Liver (tissue), 3 donors: ENCODE results near the gene B3GALT2.

Experiments
- ATF3 ChIP-seq: IDR thresholded peaks from 2 replicates; pipeline ENCODE4 v1.6.1; 2016; ENCODE audit warnings: antibody characterized with exemption
- EGR1 ChIP-seq, 2 donors: IDR thresholded peaks; 2 replicates each; pipeline ENCODE4 v1.6.1; 2016 to 2018; ENCODE audit warnings: antibody characterized with exemption in 2 of 2, low read depth in 2 of 2
- JUND ChIP-seq, 2 donors: IDR thresholded peaks; 2 replicates each; pipeline ENCODE4 v1.6.1; 2016; ENCODE audit warnings: antibody characterized with exemption in 2 of 2
- MAX ChIP-seq: IDR thresholded peaks from 2 replicates; pipeline ENCODE4 v1.6.1; 2016; ENCODE audit warnings: antibody characterized with exemption
- RAD21 ChIP-seq, 2 donors: IDR thresholded peaks; 2 replicates each; pipeline ENCODE4 v1.6.1; 2016; ENCODE audit warnings: antibody characterized with exemption in 2 of 2, mild to moderate bottlenecking in 2 of 2
- RXRA ChIP-seq, 2 donors: IDR thresholded peaks; 2 replicates each; pipeline ENCODE4 v1.6.1; 2017 to 2018; ENCODE audit warnings: antibody characterized with exemption in 2 of 2, mild to moderate bottlenecking in 1 of 2
- SP1 ChIP-seq: IDR thresholded peaks from 2 replicates; pipeline ENCODE4 v1.6.1; 2018; ENCODE audit warnings: antibody characterized with exemption, mild to moderate bottlenecking
- YY1 ChIP-seq: IDR thresholded peaks from 2 replicates; pipeline ENCODE4 v1.6.1; 2016; ENCODE audit warnings: antibody characterized with exemption, mild to moderate bottlenecking
- TF ChIP-seq, protein P1 (sequence below): fragments of 150-350 bp; IDR thresholded peaks from 2 replicates; pipeline ENCODE4 v1.5.1; 2017; ENCODE audit warnings: improper control_type of control experiment, low read depth, low read length; ENCODE audit not compliant: missing input control
- TF ChIP-seq, protein P2 (sequence below): IDR thresholded peaks from 2 replicates; pipeline ENCODE4 v1.6.1; 2016; ENCODE audit warnings: antibody characterized with exemption, mild to moderate bottlenecking
- TF ChIP-seq, protein P3 (sequence below): IDR thresholded peaks from 2 replicates; pipeline ENCODE4 v1.6.1; 2016; ENCODE audit warnings: antibody characterized with exemption
- donor health status: healthy.
- donor health status: healthy.

DNA sequence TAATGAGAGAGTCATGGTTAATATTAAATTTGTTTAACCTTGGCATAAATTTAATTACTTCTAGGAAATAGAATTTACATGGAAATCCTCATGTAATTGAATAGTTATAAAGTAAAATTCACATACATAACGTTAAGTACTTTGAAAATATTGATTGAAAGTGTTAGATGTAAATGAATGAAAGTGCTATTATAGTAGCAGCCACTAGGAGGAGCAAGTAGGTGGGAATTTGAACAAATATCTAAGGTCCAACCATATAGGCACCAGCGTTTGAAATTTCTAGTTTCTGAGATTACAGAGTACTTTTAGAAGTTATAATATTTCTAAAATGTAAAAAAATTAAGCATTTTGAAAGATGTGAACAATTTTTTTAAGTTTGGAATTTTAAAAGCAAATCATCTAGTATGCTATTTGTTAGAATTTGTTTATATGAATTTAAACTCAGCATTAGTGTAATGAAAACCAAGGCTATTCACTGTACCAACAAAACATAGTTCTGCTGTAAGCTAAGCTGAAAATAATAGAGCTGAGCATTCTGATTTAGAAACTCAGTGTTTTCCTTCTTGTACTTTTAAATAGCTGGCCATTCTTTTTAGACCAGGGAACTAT is 3.3 kb downstream of the B3GALT2 start:
- TF ChIP-seq, protein P1, sequence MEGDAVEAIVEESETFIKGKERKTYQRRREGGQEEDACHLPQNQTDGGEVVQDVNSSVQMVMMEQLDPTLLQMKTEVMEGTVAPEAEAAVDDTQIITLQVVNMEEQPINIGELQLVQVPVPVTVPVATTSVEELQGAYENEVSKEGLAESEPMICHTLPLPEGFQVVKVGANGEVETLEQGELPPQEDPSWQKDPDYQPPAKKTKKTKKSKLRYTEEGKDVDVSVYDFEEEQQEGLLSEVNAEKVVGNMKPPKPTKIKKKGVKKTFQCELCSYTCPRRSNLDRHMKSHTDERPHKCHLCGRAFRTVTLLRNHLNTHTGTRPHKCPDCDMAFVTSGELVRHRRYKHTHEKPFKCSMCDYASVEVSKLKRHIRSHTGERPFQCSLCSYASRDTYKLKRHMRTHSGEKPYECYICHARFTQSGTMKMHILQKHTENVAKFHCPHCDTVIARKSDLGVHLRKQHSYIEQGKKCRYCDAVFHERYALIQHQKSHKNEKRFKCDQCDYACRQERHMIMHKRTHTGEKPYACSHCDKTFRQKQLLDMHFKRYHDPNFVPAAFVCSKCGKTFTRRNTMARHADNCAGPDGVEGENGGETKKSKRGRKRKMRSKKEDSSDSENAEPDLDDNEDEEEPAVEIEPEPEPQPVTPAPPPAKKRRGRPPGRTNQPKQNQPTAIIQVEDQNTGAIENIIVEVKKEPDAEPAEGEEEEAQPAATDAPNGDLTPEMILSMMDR: peak; percentile 67
- TF ChIP-seq MAX (no peak), SP1 (no peak), RXRA (IDR thresholded peaks at IDR 0.05) (no peak), EGR1 (IDR thresholded peaks at IDR 0.05; ENCODE audit: low read depth in 2 of 2) (no peak), RAD21 (IDR thresholded peaks at IDR 0.05) (peak; percentile 82 to 83), ATF3 (no peak), YY1 (no peak), JUND (IDR thresholded peaks at IDR 0.05) (no peak)
- TF ChIP-seq, protein P2, sequence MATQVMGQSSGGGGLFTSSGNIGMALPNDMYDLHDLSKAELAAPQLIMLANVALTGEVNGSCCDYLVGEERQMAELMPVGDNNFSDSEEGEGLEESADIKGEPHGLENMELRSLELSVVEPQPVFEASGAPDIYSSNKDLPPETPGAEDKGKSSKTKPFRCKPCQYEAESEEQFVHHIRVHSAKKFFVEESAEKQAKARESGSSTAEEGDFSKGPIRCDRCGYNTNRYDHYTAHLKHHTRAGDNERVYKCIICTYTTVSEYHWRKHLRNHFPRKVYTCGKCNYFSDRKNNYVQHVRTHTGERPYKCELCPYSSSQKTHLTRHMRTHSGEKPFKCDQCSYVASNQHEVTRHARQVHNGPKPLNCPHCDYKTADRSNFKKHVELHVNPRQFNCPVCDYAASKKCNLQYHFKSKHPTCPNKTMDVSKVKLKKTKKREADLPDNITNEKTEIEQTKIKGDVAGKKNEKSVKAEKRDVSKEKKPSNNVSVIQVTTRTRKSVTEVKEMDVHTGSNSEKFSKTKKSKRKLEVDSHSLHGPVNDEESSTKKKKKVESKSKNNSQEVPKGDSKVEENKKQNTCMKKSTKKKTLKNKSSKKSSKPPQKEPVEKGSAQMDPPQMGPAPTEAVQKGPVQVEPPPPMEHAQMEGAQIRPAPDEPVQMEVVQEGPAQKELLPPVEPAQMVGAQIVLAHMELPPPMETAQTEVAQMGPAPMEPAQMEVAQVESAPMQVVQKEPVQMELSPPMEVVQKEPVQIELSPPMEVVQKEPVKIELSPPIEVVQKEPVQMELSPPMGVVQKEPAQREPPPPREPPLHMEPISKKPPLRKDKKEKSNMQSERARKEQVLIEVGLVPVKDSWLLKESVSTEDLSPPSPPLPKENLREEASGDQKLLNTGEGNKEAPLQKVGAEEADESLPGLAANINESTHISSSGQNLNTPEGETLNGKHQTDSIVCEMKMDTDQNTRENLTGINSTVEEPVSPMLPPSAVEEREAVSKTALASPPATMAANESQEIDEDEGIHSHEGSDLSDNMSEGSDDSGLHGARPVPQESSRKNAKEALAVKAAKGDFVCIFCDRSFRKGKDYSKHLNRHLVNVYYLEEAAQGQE: no peak
- TF ChIP-seq, protein P3, sequence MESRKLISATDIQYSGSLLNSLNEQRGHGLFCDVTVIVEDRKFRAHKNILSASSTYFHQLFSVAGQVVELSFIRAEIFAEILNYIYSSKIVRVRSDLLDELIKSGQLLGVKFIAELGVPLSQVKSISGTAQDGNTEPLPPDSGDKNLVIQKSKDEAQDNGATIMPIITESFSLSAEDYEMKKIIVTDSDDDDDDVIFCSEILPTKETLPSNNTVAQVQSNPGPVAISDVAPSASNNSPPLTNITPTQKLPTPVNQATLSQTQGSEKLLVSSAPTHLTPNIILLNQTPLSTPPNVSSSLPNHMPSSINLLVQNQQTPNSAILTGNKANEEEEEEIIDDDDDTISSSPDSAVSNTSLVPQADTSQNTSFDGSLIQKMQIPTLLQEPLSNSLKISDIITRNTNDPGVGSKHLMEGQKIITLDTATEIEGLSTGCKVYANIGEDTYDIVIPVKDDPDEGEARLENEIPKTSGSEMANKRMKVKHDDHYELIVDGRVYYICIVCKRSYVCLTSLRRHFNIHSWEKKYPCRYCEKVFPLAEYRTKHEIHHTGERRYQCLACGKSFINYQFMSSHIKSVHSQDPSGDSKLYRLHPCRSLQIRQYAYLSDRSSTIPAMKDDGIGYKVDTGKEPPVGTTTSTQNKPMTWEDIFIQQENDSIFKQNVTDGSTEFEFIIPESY: no peak
